ENCODE results near the gene SLC1A7. TPM values are rescaled to one million over a fixed set of nuclear protein-coding genes. Genes with fewer than 3 reads are reported as not detected.

Gene SLC1A7
- total and polyA plus RNA-seq, 2 of the 13 experiments (the other 11 are each of a cell fraction or from before 2014, with no cell fraction given) = 0.04 to 2.0 TPM

DNA sequence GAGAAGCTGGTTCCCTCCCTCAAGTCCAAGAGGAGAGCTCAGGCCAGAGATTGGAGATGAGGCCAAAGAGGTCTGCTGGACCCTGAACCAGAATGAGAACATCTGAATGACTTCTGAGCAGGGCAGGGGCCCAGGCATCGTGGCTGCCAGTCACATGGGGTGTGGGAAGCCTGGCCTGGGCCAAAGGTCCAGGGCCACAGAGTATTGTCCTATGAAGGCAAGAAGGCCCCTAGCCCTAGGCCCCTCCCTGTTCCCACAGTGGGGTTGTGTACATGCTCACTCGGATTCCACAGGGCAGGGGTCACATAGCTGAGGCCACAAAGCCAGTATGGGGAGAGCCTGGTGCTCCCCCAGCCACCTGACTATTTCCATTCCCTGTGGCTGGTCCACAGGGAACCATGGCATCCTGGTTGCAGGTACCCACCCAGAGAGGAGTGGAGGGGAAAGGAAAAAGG lies 18.5 kb upstream of the SLC1A7 start (continued):
- TF ChIP-seq CSRNP2 (CRISPR knock-in tag; conservative IDR thresholded peaks at IDR 0.05; ENCODE audit: low read depth) (no peak), ZNF558 (CRISPR knock-in tag; IDR thresholded peaks at IDR 0.05; ENCODE audit: borderline replicate concordance) (no peak; the same call in 1 of the 2 replicates), NFE2L1 (CRISPR knock-in tag; IDR thresholded peaks at IDR 0.05; ENCODE audit: borderline replicate concordance) (no peak), ZNF652 (CRISPR knock-in tag; IDR thresholded peaks at IDR 0.05; ENCODE audit: borderline replicate concordance, low read depth) (no peak), KMT2A (CRISPR knock-in tag; IDR thresholded peaks at IDR 0.05) (no peak), ZFY (CRISPR knock-in tag; IDR thresholded peaks at IDR 0.05) (peak; percentile 82), GRHL1 (CRISPR knock-in tag; conservative IDR thresholded peaks at IDR 0.05) (no peak), REL (CRISPR knock-in tag; conservative IDR thresholded peaks at IDR 0.05) (no peak), ZNF160 (CRISPR knock-in tag; IDR thresholded peaks at IDR 0.05) (no peak), IKZF4 (CRISPR knock-in tag; IDR thresholded peaks at IDR 0.05; ENCODE audit: borderline replicate concordance, low read depth, not compliant biosample characterization) (no peak), NCOR1 (IDR thresholded peaks at IDR 0.05; ENCODE audit: borderline replicate concordance, low read length) (peak; percentile 97), ZNF460 (CRISPR knock-in tag; IDR thresholded peaks at IDR 0.05; ENCODE audit: borderline replicate concordance) (peak; percentile 21; the same call in 1 of the 2 replicates), RBM39 (IDR thresholded peaks at IDR 0.05; ENCODE audit: low read depth, low read length, poor library complexity, severe bottlenecking) (no peak), ZNF546 (CRISPR knock-in tag; conservative IDR thresholded peaks at IDR 0.05) (0 out of 2 replicates have a peak, but pooled peaks have one; percentile 63), ZNF713 (CRISPR knock-in tag; IDR thresholded peaks at IDR 0.05) (0 out of 2 replicates have a peak, but pooled peaks have one; percentile 29), ZNF235 (CRISPR knock-in tag; IDR thresholded peaks at IDR 0.05; ENCODE audit: borderline replicate concordance) (no peak), CCDC6 (CRISPR knock-in tag; IDR thresholded peaks at IDR 0.05) (peak; percentile 66; the same call in 1 of the 2 replicates), EEA1 (CRISPR knock-in tag; IDR thresholded peaks at IDR 0.05; ENCODE audit: borderline replicate concordance) (no peak), KDM3A (CRISPR knock-in tag; IDR thresholded peaks at IDR 0.05; ENCODE audit: low read depth) (peak; percentile 93), ZNF564 (CRISPR knock-in tag; IDR thresholded peaks at IDR 0.05) (peak; percentile 70; the same call in 1 of the 2 replicates), ZNF274 (CRISPR knock-in tag; IDR thresholded peaks at IDR 0.05) (peak; percentile 67; the same call in 1 of the 2 replicates), ATF7 (IDR thresholded peaks at IDR 0.05) (peak; percentile 62), ATF7 (CRISPR knock-in tag; IDR thresholded peaks at IDR 0.05) (peak; percentile 99), GPBP1L1 (CRISPR knock-in tag; IDR thresholded peaks at IDR 0.05) (no peak), RFX1 (IDR thresholded peaks at IDR 0.05) (no peak), ZZZ3 (CRISPR knock-in tag; IDR thresholded peaks at IDR 0.05; ENCODE audit: borderline replicate concordance) (peak; percentile 96), ZSCAN31 (CRISPR knock-in tag; IDR thresholded peaks at IDR 0.05; ENCODE audit: low read depth) (peak; percentile 94), ZFYVE20 (CRISPR knock-in tag; IDR thresholded peaks at IDR 0.05; ENCODE audit: borderline replicate concordance, low read depth) (no peak)

Data from HepG2 (cell line).